Retinal pigment epithelial cell (primary cell): ENCODE measurements around the gene SLC13A1.
A peak's percentile ranks its signal among the peaks of the same experiment; 100 is the strongest.
"Not testable (repeated sequence)": the region's sequence is repeated elsewhere in the genome, so short reads cannot be mapped to it uniquely, and the experiment has no call there.

Source experiments
- DNase-seq: peaks from one replicate; pipeline ENCODE4 v3.0.0-alpha.2; 2010; ENCODE audit warnings: low read depth
- H3K4me3 ChIP-seq: 2 replicates; pipeline ENCODE4 v1.5.1; 2011; ENCODE audit warnings: mild to moderate bottlenecking, low read length, control low read depth, moderate library complexity
- CTCF ChIP-seq: conservative IDR thresholded peaks from 2 replicates; pipeline ENCODE4 v1.5.1; 2011; ENCODE audit warnings: low read depth, low read length, control low read depth, inconsistent platforms

The SLC13A1 gene

GRCh38 chr7:123230147-123230546 lies 30.4 kb upstream of the SLC13A1 start:
- TF ChIP-seq CTCF = no peak
- DNase-seq = no peak

DNA sequence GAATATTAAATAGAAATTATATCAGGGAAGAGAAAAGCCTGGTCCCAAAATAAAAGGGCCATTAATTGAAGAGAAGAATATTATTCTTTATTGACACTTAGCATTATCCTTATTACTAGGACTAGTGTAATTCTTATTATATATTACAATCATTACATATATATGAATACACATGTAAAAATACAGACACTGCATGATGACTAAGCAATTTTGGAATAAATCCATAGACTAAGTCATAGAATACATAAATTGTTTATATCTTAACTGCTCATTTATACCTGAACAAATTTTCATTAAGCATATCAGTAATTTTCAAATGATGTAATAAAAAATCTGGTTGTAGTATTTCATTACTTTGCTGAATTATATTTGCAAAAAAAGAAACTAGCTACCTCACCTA lies 29.7 kb upstream of the SLC13A1 start:
- TF ChIP-seq CTCF = no peak
- H3K4me3 ChIP-seq = no peak overlapping the region
- no peak for DNase-seq

More at GRCh38 chr7:123230147-123230546, 30.4 kb upstream of the SLC13A1 start:
- no peak overlapping the region for H3K4me3 ChIP-seq

DNA sequence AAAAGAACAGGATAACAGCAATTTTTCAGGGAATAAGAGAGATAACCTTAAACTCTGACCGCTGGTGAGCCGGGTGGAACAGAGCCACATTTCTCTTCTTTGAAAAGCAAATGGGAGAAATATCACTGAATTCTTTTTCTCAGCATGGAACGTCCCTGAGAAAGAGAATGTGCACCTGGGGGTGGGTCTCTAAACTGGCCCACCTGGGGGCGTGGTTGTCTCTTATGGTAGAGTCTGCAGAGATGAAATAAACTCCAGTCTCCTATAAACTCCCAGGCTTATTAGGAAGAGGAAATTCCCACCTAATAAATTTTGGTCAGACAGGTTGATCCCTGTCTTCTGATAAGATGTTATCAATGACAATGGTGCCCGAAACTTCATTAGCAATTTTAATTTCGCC lies 27.9 kb upstream of the SLC13A1 start:
- not testable (repeated sequence) for DNase-seq, H3K4me3 ChIP-seq

DNA sequence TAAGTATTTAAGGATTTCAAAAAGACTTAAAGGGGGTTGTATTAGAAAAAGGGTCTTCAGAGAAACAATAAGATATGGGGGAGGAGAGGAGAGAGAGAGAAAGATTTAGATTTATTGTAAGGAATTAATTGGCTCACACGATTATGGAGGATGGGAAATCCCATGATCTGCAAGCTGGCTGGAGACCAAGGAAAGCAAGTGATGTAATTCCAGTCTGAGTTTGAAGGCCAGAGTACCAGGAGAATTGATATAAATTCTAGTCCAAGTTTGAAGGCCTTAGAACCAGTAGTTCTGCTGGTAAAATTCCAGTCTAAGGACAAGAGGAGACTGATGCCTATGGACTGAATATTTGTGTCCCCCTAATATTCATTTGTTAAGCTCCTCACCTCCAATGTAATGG lies 20.6 kb upstream of the SLC13A1 start:
- H3K4me3 ChIP-seq = no peak overlapping the region
- TF ChIP-seq CTCF = no peak
- DNase-seq = peak; percentile 54

- no peak overlapping the region for H3K4me3 ChIP-seq
- TF ChIP-seq CTCF = no peak
- DNase-seq = no peak
Observed at GRCh38 chr7:123218866-123219265, 19.1 kb upstream of the SLC13A1 start.

DNA sequence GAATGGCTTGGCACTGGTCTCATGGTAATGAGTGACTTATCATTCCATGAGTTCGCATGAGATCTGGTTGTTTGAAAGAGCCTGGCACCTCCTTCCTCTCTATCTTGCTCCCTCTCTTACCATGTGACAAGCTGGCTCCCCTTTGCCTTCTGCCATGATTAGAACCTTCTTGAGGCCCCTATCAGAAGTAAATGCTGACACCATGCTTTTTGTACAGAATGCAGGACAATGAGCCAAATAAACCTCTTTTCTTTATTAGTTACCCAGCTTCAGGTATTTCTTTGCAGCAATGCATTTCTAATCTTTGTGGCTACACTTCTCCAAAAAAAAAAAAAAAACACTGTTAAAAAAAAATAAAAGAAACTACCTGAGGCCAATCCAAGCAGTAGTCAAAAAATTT lies 17.1 kb upstream of the SLC13A1 start:
- no peak for DNase-seq
- H3K4me3 ChIP-seq = no peak overlapping the region
- no peak for TF ChIP-seq CTCF

DNA sequence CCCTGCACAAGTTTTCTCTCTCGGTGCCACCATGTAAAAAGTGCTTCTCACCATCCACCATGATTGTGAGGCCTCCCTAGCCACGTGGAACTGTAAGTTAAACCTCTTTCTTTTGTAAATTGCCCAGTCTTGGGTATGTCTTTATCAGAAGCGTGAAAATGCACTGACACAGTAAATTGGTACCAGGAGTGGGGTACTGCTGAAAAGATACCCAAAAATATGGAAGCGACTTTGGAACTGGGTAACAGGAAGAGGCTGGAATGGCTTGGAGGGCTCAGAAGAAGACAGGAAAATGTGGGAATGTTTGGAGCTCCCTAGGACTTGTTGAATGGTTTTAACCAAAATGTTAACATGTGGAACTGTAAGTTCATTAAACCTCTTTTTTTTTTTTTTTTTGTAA lies 15.6 kb upstream of the SLC13A1 start:
- no peak overlapping the region for H3K4me3 ChIP-seq
- no peak for DNase-seq
- TF ChIP-seq CTCF = no peak

GRCh38 chr7:123211545-123211944 lies 11.8 kb upstream of the SLC13A1 start:
- no peak overlapping the region for H3K4me3 ChIP-seq
- no peak for DNase-seq
- TF ChIP-seq CTCF = no peak
